Caco-2 (cell line): ENCODE measurements around the gene ATG9B. TPM values are rescaled to one million over a fixed set of nuclear protein-coding genes. Genes with fewer than 3 reads are reported as not detected.

Experiments
- BruUV-seq: library from RNA; stranded (reverse); fragments of 400-500 nt; replicated peaks from 2 replicates; lab custom pipeline; 2021; lab: Mats Ljungman, UMichigan
- CTCF ChIA-PET: fragments of 300-600 bp; sonication (Branson Sonifier 250); formaldehyde crosslinking; loops from one replicate; lab custom pipeline; 2022; ENCODE audit warnings: antibody characterized with exemption; lab: Charles Lee
- POLR2A ChIA-PET: fragments of 300-600 bp; sonication (Branson Sonifier 250); formaldehyde crosslinking; loops from one replicate; lab custom pipeline; 2022; ENCODE audit warnings: antibody characterized with exemption; lab: Charles Lee
- DNase-seq, 2 experiments: peaks; one replicate each; pipeline versions ENCODE4 v3.0.0 to v3.0.0-alpha.2; 2020 to 2022
- H3K27me3 ChIP-seq: replicated peaks from 2 replicates; pipeline ENCODE4 v1.6.0; 2011; ENCODE audit warnings: low read length; ENCODE audit not compliant: control insufficient read depth, insufficient read depth
- H3K36me3 ChIP-seq: 2 replicates; pipeline ENCODE4 v1.5.1; 2011; ENCODE audit warnings: low read length; ENCODE audit not compliant: control insufficient read depth, insufficient read depth
- H3K4me1 ChIP-seq: fragments of 250-450 bp; sonication (Bioruptor Pico); 2 replicates; pipeline ENCODE4 v1.5.1; 2020; ENCODE audit warnings: mild to moderate bottlenecking
- H3K4me3 ChIP-seq: 2 replicates; pipeline ENCODE4 v1.5.1; 2011; ENCODE audit warnings: low read depth, mild to moderate bottlenecking, control low read depth, low read length
- H3K9me3 ChIP-seq: fragments of 250-450 bp; sonication (Bioruptor Pico); 2 replicates; pipeline ENCODE4 v1.5.1; 2020; ENCODE audit warnings: mild to moderate bottlenecking, moderate library complexity
- H3K27ac Mint-ChIP-seq: one replicate; pipeline ENCODE4 v1.8.0; 2022; ENCODE audit warnings: mixed read lengths; ENCODE audit not compliant: unreplicated experiment
- H3K27me3 Mint-ChIP-seq: one replicate; pipeline ENCODE4 v1.8.0; 2022; ENCODE audit warnings: mixed read lengths; ENCODE audit not compliant: insufficient read depth, unreplicated experiment
- H3K36me3 Mint-ChIP-seq: one replicate; pipeline ENCODE4 v1.8.0; 2022; ENCODE audit warnings: mild to moderate bottlenecking, mixed read lengths; ENCODE audit not compliant: insufficient read depth, unreplicated experiment
- H3K4me1 Mint-ChIP-seq: one replicate; pipeline ENCODE4 v1.8.0; 2022; ENCODE audit warnings: low read depth, mixed read lengths; ENCODE audit not compliant: unreplicated experiment
- H3K4me3 Mint-ChIP-seq: one replicate; pipeline ENCODE4 v1.8.0; 2022; ENCODE audit warnings: mild to moderate bottlenecking, moderate library complexity, mixed read lengths; ENCODE audit not compliant: unreplicated experiment
- H3K9me3 Mint-ChIP-seq: one replicate; pipeline ENCODE4 v1.8.0; 2022; ENCODE audit warnings: mixed read lengths; ENCODE audit not compliant: unreplicated experiment
- CTCF ChIP-seq, 2 experiments: fragments of 200-600 bp in 1 of 2; IDR thresholded peaks; 1 replicate in 1 of 2; 2 replicates in 1 of 2; pipeline versions ENCODE4 v1.5.1 to v1.8.0; 2011 to 2022; ENCODE audit warnings: antibody characterized with exemption in 1 of 2, control low read depth in 1 of 2, inconsistent platforms in 1 of 2, low read depth in 1 of 2, low read length in 1 of 2, mild to moderate bottlenecking in 1 of 2, moderate library complexity in 1 of 2; ENCODE audit not compliant: insufficient read depth in 1 of 2, severe bottlenecking in 1 of 2, unreplicated experiment in 1 of 2
- intact Hi-C: fragments of 100-400 bp; cut with micrococcal nuclease; formaldehyde crosslinking; loops from one replicate; pipeline ENCODE4 v1.10.0; 2022; ENCODE audit not compliant: unreplicated experiment
- total RNA-seq: library from RNA; stranded (reverse); gene quantifications from 2 replicates; pipeline ENCODE4 v1.2.3, GENCODE V29; 2022

ATG9B gene
- total RNA-seq, 1 experiment from 2014 or later: 4.3 TPM

DNA sequence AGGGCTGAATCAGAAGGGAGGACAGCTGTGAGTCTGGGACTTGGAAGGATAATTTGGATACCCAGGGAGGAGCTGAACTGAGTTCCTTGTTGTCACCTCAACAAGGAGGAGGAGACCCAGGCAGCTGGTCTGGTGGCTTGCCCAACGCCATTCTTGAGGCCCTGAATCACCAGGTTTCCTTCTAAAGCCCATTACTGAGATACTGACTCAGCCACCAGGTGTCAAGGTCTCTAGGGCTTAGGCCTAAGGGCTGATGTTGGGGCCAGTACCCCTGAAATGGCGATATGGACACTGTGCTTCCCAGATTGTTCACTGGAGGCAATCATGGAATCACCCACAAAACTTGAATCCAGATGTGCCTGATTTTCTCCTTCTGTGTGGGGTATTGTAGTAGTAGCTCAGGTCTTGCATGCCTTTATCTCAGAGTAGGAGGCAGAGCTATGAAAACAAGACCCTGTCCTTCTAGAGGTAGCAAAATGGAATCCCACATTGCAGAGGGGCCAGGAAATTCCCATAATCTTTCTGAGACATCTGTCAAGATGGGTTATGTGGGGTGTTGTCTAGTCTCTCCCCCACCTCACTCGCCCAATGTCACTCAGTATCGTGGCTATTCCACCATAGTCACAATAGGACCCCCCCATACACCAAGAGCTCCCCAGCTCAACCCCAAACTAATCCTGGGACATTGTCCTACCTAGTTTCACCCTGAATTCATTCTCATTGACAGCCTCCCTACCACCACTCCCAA, 1.8 kb upstream of the ATG9B start:
- peak overlapping the region; percentile 87 for H3K4me3 Mint-ChIP-seq

DNA sequence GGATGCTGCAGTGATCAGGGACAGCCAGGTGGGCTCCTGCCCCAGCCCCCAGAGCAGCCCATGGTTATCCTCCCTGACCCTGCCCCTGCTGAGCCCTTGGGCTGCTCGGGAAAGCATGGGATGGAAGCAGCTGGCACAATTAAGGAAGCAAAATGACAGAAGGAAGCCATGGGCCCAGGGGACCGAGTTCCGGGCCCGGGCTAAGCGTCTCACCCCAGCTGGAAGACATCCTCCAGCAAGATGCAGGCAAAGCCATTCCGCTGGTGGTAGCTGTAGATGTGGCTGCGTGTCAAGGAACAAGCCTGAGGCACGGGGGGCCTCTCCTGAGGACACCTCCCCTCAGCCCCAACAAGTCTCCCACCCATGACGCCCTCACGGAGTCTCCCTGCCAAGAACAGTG, 1.1 kb downstream of the ATG9B start:
- ChIA-PET CTCF (no interaction called here), POLR2A (no interaction called here)
- H3K27me3 ChIP-seq: no peaks in the 10 kb centered on the region
- no peak for TF ChIP-seq CTCF (IDR thresholded peaks at IDR 0.05; ENCODE audit: insufficient read depth in 1 of 2, low read depth in 1 of 2, low read length in 1 of 2, severe bottlenecking in 1 of 2, unreplicated experiment in 1 of 2)
- H3K27me3 Mint-ChIP-seq: peaks cover 6% of the 10 kb centered on the region
- H3K36me3 ChIP-seq: no peaks in the 10 kb centered on the region
- intact Hi-C loops: no loop called here
- peaks cover 39% of the 10 kb centered on the region for H3K4me1 Mint-ChIP-seq
- H3K4me3 ChIP-seq: no peak overlapping the region
- H3K4me3 Mint-ChIP-seq: no peak overlapping the region
- H3K27ac Mint-ChIP-seq: no peak overlapping the region
- peaks cover 48% of the 10 kb centered on the region for H3K4me1 ChIP-seq
- no peaks in the 10 kb centered on the region for H3K9me3 ChIP-seq
- H3K9me3 Mint-ChIP-seq: no peaks in the 10 kb centered on the region
- H3K36me3 Mint-ChIP-seq: peaks cover 7% of the 10 kb centered on the region
- no TSS peak for BruUV-seq
- no peak for DNase-seq

More for the DNA sequence above, 1.8 kb upstream of the ATG9B start:
- no peak for DNase-seq
- Mint-ChIP-seq H3K27me3 (peaks cover 2% of the 10 kb centered on the region), H3K9me3 (no peaks in the 10 kb centered on the region), H3K27ac (peak overlapping the region; percentile 99), H3K36me3 (peaks cover 15% of the 10 kb centered on the region), H3K4me1 (peaks cover 37% of the 10 kb centered on the region)
- TF ChIP-seq CTCF (IDR thresholded peaks at IDR 0.05; ENCODE audit: insufficient read depth in 1 of 2, low read depth in 1 of 2, low read length in 1 of 2, severe bottlenecking in 1 of 2, unreplicated experiment in 1 of 2): no peak
- no peak overlapping the region for H3K4me3 ChIP-seq
- intact Hi-C loops: no loop called here
- no peaks in the 10 kb centered on the region for H3K9me3 ChIP-seq
- no peaks in the 10 kb centered on the region for H3K27me3 ChIP-seq
- POLR2A ChIA-PET: interaction anchor here (1.0 kb wide), 1 partner anchor 55 kb away, joined by 3 read pairs; the partner anchor contains the start of gene FASTK
- CTCF ChIA-PET: no interaction called here
- H3K4me1 ChIP-seq: peaks cover 30% of the 10 kb centered on the region
- no peaks in the 10 kb centered on the region for H3K36me3 ChIP-seq
- no TSS peak for BruUV-seq

GRCh38 chr7:151020231-151020630, 4.1 kb downstream of the ATG9B start:
- H3K36me3 Mint-ChIP-seq: no peaks in the 10 kb centered on the region
- no peaks in the 10 kb centered on the region for H3K36me3 ChIP-seq
- peak overlapping the region; percentile 13 for H3K4me3 Mint-ChIP-seq
- ChIA-PET CTCF (interaction anchor here (3.0 to 3.3 kb wide), 2 partner anchors 8 to 57 kb away, joined by 40 to 54 read pairs; partner anchors contain the start of gene ABCB8), POLR2A (no interaction called here)
- no peak for DNase-seq
- no TSS peak for BruUV-seq
- no peak overlapping the region for H3K4me3 ChIP-seq
- no peak for TF ChIP-seq CTCF (IDR thresholded peaks at IDR 0.05; ENCODE audit: insufficient read depth in 1 of 2, low read depth in 1 of 2, low read length in 1 of 2, severe bottlenecking in 1 of 2, unreplicated experiment in 1 of 2)
- H3K27me3 ChIP-seq: no peaks in the 10 kb centered on the region
- peaks cover 6% of the 10 kb centered on the region for H3K27me3 Mint-ChIP-seq
- peaks cover 34% of the 10 kb centered on the region for H3K4me1 ChIP-seq
- H3K9me3 Mint-ChIP-seq: no peaks in the 10 kb centered on the region
- intact Hi-C loops: no loop called here
- no peaks in the 10 kb centered on the region for H3K9me3 ChIP-seq
- H3K27ac Mint-ChIP-seq: no peak overlapping the region
- peaks cover 20% of the 10 kb centered on the region for H3K4me1 Mint-ChIP-seq
